ENCODE results near the gene EIF2B5. TPM values are rescaled to one million over a fixed set of nuclear protein-coding genes. Genes with fewer than 3 reads are reported as not detected.
"Not testable (repeated sequence)": the region's sequence is repeated elsewhere in the genome, so short reads cannot be mapped to it uniquely, and the experiment has no call there.

Gene EIF2B5
- total RNA-seq, 5 donors from 2014 or later (not counting 1 experiment from before 2014, with no cell fraction given) = 57.8 to 74.3 (median 72.3) TPM

DNA sequence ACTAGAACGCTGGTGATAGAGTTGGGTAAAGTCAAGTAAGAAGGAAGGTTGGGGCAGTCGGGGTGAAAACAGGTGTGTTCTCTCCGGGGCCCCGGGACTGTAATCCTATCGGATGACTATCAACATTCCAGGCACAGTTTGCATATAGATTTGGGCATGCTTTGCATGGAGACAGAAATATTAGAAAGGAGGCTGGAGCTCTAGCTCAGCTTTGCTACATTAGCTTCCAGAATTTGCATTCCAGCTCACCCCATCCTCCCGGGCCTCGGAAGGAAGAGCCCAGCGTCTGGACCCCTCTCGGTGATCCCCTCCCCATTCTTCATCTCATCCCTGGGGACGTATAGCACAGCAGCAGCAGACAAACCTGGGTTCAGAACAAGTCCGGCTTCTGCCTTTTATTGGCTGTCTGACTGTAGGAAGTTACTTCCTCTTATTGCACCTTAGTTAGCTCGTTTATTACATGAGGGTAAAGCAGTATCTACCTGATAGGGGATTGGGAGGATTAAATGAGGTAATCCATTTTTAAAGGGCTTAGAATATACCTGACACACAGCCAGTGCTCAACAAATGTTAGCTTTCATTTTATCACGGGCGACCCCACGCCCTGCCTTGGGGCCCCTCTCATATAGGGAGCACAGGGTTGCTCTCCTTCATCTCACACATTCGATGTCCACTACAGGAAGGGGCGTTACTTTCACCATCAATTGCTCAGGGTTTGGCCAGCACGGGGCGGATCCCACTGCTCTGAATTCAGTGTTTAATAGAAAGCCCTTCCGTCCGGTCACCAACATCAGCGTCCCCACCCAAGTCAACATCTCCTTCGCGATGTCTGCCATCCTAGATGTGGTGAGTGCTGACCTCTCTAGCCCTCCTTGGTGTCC is 35.1 kb upstream of the EIF2B5 start:
- H3K9me3 ChIP-seq = no peaks in the 10 kb centered on the region
- no peak for ATAC-seq (replicated peaks in 1 of 4)
- Mint-ChIP-seq H3K4me3 (no peak overlapping the region), H3K9me3 (no peaks in the 10 kb centered on the region), H3K4me1 (no peaks in the 10 kb centered on the region), H3K36me3 (no peaks in the 10 kb centered on the region), H3K27ac (no peak overlapping the region), H3K27me3 (peaks cover 0 to 8% of the 10 kb centered on the region in 2 donors)
- POLR2A ChIA-PET = interaction anchor here in 1 of 2 donors (0.6 kb wide), 1 partner anchor 645 kb away, joined by 4 read pairs; no protein-coding TSS in a partner anchor
- no peaks in the 10 kb centered on the region for H3K4me1 ChIP-seq (ENCODE audit: control insufficient read depth in 1 of 2, extremely low read depth in 1 of 2, insufficient read depth in 2 of 2, low read length in 2 of 2)
- DNase-seq = no peak
- H3K36me3 ChIP-seq (ENCODE audit: control insufficient read depth in 2 of 2, extremely low read depth in 1 of 2, insufficient read depth in 1 of 2, low read length in 1 of 2) = no peaks in the 10 kb centered on the region
- no peak overlapping the region for H3K4me3 ChIP-seq (ENCODE audit: control insufficient read depth in 1 of 2, extremely low read depth in 1 of 2, low read length in 1 of 2)
- H3K27me3 ChIP-seq (replicated peaks in 1 of 2; ENCODE audit: control insufficient read depth in 2 of 2, extremely low read depth in 1 of 2, insufficient read depth in 2 of 2, low read length in 1 of 2) = peaks cover 0 to 12% of the 10 kb centered on the region in 2 experiments
- 80% methylated on average over 16 of the region's 24 CpGs for WGBS (ENCODE audit: insufficient coverage)
- no peak overlapping the region for H3K27ac ChIP-seq (ENCODE audit: low read length)
- CTCF ChIA-PET = no interaction called here

DNA sequence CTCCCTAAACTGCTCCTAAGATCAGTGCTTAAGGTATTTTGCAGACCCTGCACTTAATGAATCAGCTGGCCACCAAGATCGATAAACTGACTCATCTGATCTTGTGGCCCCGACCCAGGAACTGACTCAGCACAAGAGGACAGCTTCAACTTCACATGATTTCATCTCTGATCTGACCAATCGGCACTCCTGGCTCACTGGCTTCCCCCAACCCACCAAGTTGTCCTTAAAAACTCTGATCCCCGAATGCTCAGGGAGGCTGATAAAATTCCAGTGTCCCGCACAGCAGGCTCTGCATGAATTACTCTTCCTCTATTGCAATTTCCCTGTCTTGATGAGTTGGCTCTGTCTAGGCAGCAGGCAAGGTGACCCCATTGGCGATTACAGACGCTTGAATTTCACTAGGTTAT is 24.8 kb upstream of the EIF2B5 start:
- Mint-ChIP-seq H3K27ac (no peak overlapping the region), H3K4me3 (no peak overlapping the region), H3K27me3 (peaks cover 5 to 10% of the 10 kb centered on the region in 2 donors), H3K9me3 (no peaks in the 10 kb centered on the region), H3K4me1 (no peaks in the 10 kb centered on the region), H3K36me3 (no peaks in the 10 kb centered on the region)
- peaks cover 0 to 12% of the 10 kb centered on the region in 2 experiments for H3K27me3 ChIP-seq (replicated peaks in 1 of 2; ENCODE audit: control insufficient read depth in 2 of 2, extremely low read depth in 1 of 2, insufficient read depth in 2 of 2, low read length in 1 of 2)
- 53% methylated on average over 4 of the region's 7 CpGs for WGBS (ENCODE audit: insufficient coverage)
- DNase-seq = no peak
- H3K36me3 ChIP-seq (ENCODE audit: control insufficient read depth in 2 of 2, extremely low read depth in 1 of 2, insufficient read depth in 1 of 2, low read length in 1 of 2) = no peaks in the 10 kb centered on the region
- CTCF ChIA-PET = no interaction called here
- no peaks in the 10 kb centered on the region for H3K9me3 ChIP-seq
- H3K27ac ChIP-seq (ENCODE audit: low read length) = no peak overlapping the region
- POLR2A ChIA-PET = no interaction called here
- H3K4me1 ChIP-seq (ENCODE audit: control insufficient read depth in 1 of 2, extremely low read depth in 1 of 2, insufficient read depth in 2 of 2, low read length in 2 of 2) = no peaks in the 10 kb centered on the region
- ATAC-seq (replicated peaks in 1 of 4) = no peak
- H3K4me3 ChIP-seq (ENCODE audit: control insufficient read depth in 1 of 2, extremely low read depth in 1 of 2, low read length in 1 of 2) = no peak overlapping the region

DNA sequence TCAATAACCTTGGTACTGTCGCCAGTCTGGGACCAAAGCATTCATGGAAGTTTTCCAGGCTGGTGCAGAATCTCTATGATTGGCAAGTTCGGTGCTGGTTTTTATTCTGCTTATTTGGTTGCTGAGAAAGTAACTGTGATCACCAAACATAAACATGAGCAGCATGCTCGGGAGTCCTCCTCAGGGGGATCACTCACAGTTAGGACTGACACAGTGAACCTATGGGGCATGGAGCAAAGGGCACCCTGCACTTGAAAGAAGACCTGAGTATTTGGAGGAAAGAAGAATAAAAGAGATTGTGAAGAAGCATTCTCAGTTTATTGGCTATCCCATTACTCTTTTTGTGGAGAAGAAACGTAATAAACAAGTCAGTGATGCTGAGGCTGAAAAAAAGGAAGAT is 19.1 kb upstream of the EIF2B5 start:
- Mint-ChIP-seq H3K27me3 (peaks cover 9 to 24% of the 10 kb centered on the region in 2 donors), H3K36me3 (no peaks in the 10 kb centered on the region), H3K4me1 (no peaks in the 10 kb centered on the region), H3K27ac (no peak overlapping the region), H3K4me3 (no peak overlapping the region), H3K9me3 (no peaks in the 10 kb centered on the region)
- no peaks in the 10 kb centered on the region for H3K9me3 ChIP-seq
- ATAC-seq (replicated peaks in 1 of 4) (no peak), DNase-seq (no peak)
- CTCF ChIA-PET = interaction anchor here in 1 of 2 donors (0.6 kb wide), 1 partner anchor 139 kb away, joined by 3 read pairs; no protein-coding TSS in a partner anchor
- no peak overlapping the region for H3K4me3 ChIP-seq (ENCODE audit: control insufficient read depth in 1 of 2, extremely low read depth in 1 of 2, low read length in 1 of 2)
- no peaks in the 10 kb centered on the region for H3K36me3 ChIP-seq (ENCODE audit: control insufficient read depth in 2 of 2, extremely low read depth in 1 of 2, insufficient read depth in 1 of 2, low read length in 1 of 2)
- H3K27ac ChIP-seq (ENCODE audit: low read length) = no peak overlapping the region
- H3K27me3 ChIP-seq (replicated peaks in 1 of 2; ENCODE audit: control insufficient read depth in 2 of 2, extremely low read depth in 1 of 2, insufficient read depth in 2 of 2, low read length in 1 of 2) = peaks cover 0 to 12% of the 10 kb centered on the region in 2 experiments
- H3K4me1 ChIP-seq (ENCODE audit: control insufficient read depth in 1 of 2, extremely low read depth in 1 of 2, insufficient read depth in 2 of 2, low read length in 2 of 2) = no peaks in the 10 kb centered on the region
- POLR2A ChIA-PET = no interaction called here
- 86% methylated on average over 1 of the region's 4 CpGs for WGBS (ENCODE audit: insufficient coverage)

DNA sequence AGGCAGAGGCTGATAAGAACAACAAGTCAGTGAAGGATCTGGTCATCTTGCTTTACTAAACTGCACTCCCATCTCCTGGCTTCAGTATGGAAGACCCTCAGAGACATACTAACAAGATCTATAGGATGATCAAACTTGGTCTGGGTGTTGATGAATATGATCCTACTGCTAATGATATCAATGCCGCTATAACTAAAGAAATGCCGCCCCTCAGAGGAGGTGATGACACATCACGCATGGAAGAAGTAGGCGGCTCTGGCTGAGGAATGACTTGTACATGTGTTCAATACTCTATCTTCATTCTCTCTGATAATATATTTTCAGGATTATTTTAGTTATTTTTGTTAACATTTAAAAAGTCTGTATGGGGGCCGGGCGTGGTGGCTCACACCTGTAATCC is 17.5 kb upstream of the EIF2B5 start:
- no peaks in the 10 kb centered on the region for H3K36me3 ChIP-seq (ENCODE audit: control insufficient read depth in 2 of 2, extremely low read depth in 1 of 2, insufficient read depth in 1 of 2, low read length in 1 of 2)
- no peak for DNase-seq
- Mint-ChIP-seq H3K9me3 (no peaks in the 10 kb centered on the region), H3K4me1 (no peaks in the 10 kb centered on the region), H3K27ac (no peak overlapping the region), H3K4me3 (no peak overlapping the region), H3K27me3 (peaks cover 9 to 24% of the 10 kb centered on the region in 2 donors), H3K36me3 (no peaks in the 10 kb centered on the region)
- ChIA-PET CTCF (no interaction called here), POLR2A (no interaction called here)
- H3K4me3 ChIP-seq (ENCODE audit: control insufficient read depth in 1 of 2, extremely low read depth in 1 of 2, low read length in 1 of 2) = no peak overlapping the region
- H3K27me3 ChIP-seq (replicated peaks in 1 of 2; ENCODE audit: control insufficient read depth in 2 of 2, extremely low read depth in 1 of 2, insufficient read depth in 2 of 2, low read length in 1 of 2) = peaks cover 0 to 12% of the 10 kb centered on the region in 2 experiments
- ATAC-seq (replicated peaks in 1 of 4) = no peak
- no peak overlapping the region for H3K27ac ChIP-seq (ENCODE audit: low read length)
- 100% methylated on average over 2 of the region's 6 CpGs for WGBS (ENCODE audit: insufficient coverage)
- H3K9me3 ChIP-seq = no peaks in the 10 kb centered on the region
- no peaks in the 10 kb centered on the region for H3K4me1 ChIP-seq (ENCODE audit: control insufficient read depth in 1 of 2, extremely low read depth in 1 of 2, insufficient read depth in 2 of 2, low read length in 2 of 2)

DNA sequence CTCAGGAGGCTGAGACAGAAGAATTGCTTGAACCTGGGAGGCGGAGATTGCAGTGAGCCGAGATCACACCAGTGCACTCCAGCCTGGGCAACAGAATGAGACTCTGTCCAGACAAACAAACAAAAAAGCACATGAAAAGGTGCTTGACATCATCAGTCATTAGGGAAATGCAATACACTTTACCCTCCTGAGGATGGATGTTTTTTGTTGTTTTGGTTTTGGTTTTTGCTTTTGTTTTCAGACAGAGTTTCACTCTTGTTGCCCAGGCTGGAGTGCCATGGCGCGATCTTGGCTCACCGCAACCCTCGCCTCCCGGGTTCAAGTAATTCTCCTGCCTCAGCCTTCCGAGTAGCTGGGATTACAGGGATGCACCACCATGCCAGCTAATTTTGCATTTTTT is 14.1 kb upstream of the EIF2B5 start:
- H3K4me1 Mint-ChIP-seq; H3K27ac ChIP-seq (ENCODE audit: low read length); H3K36me3 ChIP-seq (ENCODE audit: control insufficient read depth in 2 of 2, extremely low read depth in 1 of 2, insufficient read depth in 1 of 2, low read length in 1 of 2); H3K4me3 Mint-ChIP-seq; POLR2A ChIA-PET; H3K27ac Mint-ChIP-seq; ATAC-seq (replicated peaks in 1 of 4); DNase-seq; CTCF ChIA-PET; H3K27me3 ChIP-seq (replicated peaks in 1 of 2; ENCODE audit: control insufficient read depth in 2 of 2, extremely low read depth in 1 of 2, insufficient read depth in 2 of 2, low read length in 1 of 2); H3K4me3 ChIP-seq (ENCODE audit: control insufficient read depth in 1 of 2, extremely low read depth in 1 of 2, low read length in 1 of 2); H3K9me3 Mint-ChIP-seq; H3K4me1 ChIP-seq (ENCODE audit: control insufficient read depth in 1 of 2, extremely low read depth in 1 of 2, insufficient read depth in 2 of 2, low read length in 2 of 2); H3K36me3 Mint-ChIP-seq; H3K9me3 ChIP-seq: not testable (repeated sequence)
- WGBS (ENCODE audit: insufficient coverage) = 90% methylated on average over 4 of the region's 8 CpGs
- H3K27me3 Mint-ChIP-seq = peaks cover 4 to 13% of the 10 kb centered on the region in 2 donors

DNA sequence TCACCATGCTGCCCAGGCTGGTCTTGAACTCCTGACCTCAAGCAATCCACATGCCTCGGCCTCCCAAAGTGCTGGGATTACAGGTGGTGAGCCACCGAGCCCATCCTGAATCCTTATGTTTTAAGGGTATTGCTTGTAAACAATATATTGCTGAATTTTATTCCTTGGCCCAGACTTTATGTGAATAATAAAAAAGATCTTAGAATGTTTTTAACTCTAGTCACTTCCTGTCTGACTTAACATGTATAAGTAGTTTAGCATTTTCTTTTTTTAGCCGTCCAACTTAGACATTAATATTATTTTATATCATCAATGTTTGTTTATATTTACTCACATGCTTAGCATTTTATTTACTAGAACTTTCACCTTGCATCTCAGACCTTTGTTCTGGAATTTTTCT is 9.2 kb upstream of the EIF2B5 start:
- H3K4me1 ChIP-seq (ENCODE audit: control insufficient read depth in 1 of 2, extremely low read depth in 1 of 2, insufficient read depth in 2 of 2, low read length in 2 of 2) = no peaks in the 10 kb centered on the region
- POLR2A ChIA-PET = no interaction called here
- H3K27ac ChIP-seq (ENCODE audit: low read length) = no peak overlapping the region
- WGBS (ENCODE audit: insufficient coverage) = no CpG with 5 or more reads among the region's 3 CpGs
- peaks cover 0 to 18% of the 10 kb centered on the region in 2 experiments for H3K27me3 ChIP-seq (replicated peaks in 1 of 2; ENCODE audit: control insufficient read depth in 2 of 2, extremely low read depth in 1 of 2, insufficient read depth in 2 of 2, low read length in 1 of 2)
- no peaks in the 10 kb centered on the region for H3K36me3 ChIP-seq (ENCODE audit: control insufficient read depth in 2 of 2, extremely low read depth in 1 of 2, insufficient read depth in 1 of 2, low read length in 1 of 2)
- Mint-ChIP-seq H3K36me3 (no peaks in the 10 kb centered on the region), H3K4me1 (no peaks in the 10 kb centered on the region), H3K9me3 (no peaks in the 10 kb centered on the region), H3K27ac (no peak overlapping the region), H3K4me3 (no peak overlapping the region), H3K27me3 (peaks cover 0 to 2% of the 10 kb centered on the region in 2 donors)
- no peaks in the 10 kb centered on the region for H3K9me3 ChIP-seq
- DNase-seq = no peak
- CTCF ChIA-PET = interaction anchor here in 1 of 2 donors (1.0 kb wide), 1 partner anchor 102 kb away, joined by 3 read pairs; no protein-coding TSS in a partner anchor
- ATAC-seq (replicated peaks in 1 of 4) = no peak
- H3K4me3 ChIP-seq (ENCODE audit: control insufficient read depth in 1 of 2, extremely low read depth in 1 of 2, low read length in 1 of 2) = no peak overlapping the region

Measured in T-cell (primary cell).